ENCODE measurements around the gene FAM149B1.

FAM149B1 gene

DNA sequence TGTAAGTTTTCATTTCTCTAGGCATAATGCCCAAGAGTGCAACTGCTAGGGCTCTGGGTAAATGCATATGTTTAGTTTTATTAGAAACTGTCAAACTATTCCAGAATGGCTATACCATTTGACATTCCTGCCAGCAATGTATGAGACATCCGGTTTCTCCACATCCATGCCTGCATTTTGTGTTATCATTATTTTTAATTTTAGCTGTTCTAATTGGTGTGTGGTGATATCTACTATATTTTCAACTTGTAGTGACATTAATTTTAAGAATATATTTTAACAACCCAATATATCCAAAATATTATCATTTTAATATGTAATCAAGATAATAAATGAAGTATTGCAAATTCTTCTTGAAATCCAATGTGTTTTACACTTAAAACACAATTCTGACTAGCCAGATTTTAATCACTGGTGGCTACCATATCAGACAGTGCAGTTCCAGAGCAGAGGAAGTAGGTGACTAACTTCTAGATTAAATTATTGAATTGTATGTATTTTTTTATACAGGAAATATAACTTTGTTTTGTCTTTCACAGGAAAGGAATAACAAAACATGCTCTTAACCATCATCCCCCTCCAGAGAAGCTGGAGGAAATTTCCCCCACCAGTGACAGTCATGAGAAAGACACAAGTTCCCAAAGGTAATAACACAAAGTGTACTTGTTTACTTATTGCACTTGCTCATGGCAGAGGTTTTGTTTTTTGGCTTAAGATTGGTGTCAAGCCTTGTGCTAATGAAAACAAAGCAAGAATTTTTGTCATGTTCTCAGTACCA is 6.4 kb downstream of the FAM149B1 start:
- no peak for DNase-seq (ENCODE audit: low read depth)

DNA sequence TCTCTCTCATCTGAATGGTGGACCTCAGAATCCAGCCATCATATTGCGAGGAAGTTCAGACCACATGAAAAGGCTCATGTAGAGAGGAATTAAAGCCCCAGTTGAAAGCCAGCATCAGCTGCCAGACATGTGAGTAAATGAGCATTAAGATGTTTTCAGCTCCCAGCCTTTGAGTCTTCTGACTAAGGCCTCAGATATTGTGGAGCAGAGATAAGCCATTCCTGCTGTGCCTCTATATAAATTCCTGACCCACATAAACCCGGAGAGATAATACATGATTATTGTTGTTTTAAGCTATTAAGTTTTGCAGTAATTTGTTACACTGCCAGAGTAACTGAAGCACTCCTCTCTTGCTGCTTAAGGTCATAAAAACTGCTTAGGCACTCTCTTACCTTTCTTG is 14.6 kb downstream of the FAM149B1 start:
- no peak for DNase-seq (ENCODE audit: low read depth)

DNA sequence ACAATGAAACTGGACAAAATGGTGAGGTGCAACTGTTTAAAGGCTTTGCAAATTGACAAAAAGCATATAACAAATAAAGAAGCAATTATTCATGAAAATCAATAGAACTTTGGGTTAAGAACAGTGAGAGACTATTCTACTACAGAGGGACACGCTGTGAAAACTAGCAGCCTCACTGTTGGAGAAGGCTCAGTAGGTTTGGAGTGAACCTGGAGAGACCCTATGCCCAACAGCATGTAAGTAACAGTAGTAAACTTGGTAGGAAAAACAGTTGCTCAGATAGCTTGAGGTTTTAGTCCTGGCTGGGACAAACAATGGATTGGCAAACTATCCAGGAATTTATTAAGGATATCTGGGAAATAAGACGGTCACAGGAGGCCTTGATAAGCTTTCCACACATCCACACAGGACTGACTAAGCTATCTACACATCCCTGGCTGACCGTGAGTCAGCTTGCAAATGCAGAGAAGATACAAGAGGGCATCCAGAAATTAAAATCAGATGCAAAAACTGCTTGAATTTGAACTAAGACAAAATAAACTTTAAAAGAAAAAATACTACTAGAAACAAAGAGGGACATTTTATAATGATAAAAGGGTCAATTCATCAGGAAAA is 15.9 kb downstream of the FAM149B1 start:
- DNase-seq (ENCODE audit: low read depth) = no peak

DNA sequence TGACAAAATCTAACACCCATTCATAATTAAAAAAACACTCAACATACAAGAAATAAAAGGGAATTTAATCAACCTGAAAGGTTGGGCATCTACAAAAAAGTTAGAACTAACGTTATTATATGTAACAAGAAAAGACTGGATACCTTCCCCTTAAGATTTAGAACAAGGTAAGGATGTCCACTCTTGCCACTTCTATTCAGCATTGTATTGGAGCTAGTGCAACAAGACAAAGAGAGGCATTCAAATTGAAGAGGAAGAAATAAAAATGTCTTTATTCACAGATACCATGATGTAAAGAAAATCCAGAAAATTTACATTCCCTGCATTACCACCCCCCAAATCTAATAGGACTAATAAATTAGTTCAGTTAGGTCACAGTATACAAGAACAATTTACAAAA is 18.3 kb downstream of the FAM149B1 start:
- DNase-seq (ENCODE audit: low read depth) = no peak

DNA sequence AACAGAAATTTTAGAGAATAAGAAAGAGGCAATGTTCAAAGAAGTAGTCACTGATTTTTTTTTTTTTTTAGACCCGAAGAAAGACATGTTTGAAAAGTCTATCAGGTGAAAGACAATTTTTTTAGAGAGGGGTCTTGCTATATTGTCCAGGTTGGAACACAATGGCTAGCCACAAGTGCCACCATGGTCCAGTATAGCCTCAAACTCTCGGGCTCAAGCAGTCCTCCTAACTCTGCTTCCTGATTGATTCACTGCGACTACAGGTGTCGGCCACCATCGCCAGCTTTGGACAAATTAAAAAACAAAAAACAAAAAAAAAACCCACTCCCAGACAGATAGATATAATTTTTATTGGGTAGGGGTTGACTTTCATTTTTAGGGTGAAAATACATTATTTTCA is 22.3 kb downstream of the FAM149B1 start:
- DNase-seq (ENCODE audit: low read depth) = no peak

DNA sequence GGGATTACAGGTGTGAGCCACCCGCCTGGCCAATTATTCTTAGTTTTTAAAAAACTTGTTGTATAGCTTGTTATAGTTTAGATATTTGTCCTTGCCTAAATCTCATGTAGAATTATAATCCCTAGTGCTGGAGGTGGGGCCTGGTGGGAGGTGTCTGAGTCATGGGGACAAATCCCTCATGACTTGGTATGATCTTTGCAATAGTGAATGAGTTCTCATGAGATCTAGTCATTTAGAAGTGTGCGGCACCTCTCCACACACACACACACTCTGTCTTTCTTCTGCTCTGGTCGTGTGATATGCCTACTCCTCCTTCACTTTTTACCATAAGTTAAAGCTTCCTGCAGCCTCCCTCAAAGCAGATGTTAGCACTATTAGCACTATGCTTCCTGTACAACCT is 37.2 kb downstream of the FAM149B1 start:
- DNase-seq (ENCODE audit: low read depth) = no peak

DNA sequence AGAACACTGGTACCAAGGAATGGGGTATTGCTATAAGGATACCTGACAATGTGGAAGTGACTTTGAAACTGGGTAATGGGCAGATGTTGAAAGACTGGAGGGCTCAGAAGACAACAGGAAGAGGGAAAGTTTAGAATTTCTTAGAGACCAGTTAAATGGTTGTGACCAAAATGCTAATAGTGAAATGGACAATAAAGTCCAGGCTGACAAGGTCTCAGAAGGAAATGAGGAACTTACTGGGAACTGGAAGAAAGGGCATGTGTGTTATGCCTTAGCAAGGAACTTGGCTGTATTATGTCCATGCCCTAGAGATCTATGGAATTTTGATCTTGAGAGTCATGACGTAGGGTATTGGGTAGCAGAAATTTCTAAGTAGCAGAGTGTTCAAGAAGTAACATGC is 38.0 kb downstream of the FAM149B1 start:
- no peak for DNase-seq (ENCODE audit: low read depth)

DNA sequence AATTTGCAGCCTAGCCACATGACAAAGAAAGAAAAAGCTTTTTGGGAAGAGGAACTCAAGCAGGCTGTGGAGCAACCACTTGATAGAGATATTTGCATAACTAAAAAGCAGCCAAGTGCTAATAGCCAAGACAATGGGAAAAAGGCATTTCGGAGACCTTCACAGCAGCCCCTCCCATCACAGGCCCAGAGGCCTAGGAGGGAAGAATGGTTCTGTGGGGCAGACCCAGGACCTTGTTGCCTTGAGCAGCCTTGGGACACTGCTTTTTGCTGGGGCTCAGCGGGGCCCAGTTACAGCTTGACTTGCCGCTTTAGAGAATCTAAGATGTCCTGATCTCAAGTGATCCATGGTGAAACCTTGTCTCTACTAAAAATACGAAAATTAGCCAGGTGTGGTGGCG is 38.5 kb downstream of the FAM149B1 start:
- no peak for DNase-seq (ENCODE audit: low read depth)

DNA sequence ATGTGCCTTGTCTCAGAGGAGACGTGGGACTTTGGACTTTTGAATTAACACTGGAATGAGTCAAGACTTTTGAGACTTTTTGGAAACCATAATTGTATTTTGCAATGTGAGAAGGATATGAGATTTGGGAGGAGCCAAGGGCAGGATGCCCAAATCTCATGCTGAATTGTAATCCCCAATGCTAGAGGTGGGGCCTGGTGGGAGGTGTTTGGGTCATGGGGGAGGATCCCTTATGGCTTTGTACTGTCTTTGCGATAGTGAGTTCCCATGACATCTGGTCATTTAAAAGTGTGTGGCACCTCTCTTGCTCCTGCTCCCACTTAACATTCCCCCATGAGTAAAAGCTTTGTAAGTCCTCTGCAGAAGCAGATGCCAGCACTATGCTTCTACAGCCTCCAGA is 40.0 kb downstream of the FAM149B1 start:
- no peak for DNase-seq (ENCODE audit: low read depth)

DNA sequence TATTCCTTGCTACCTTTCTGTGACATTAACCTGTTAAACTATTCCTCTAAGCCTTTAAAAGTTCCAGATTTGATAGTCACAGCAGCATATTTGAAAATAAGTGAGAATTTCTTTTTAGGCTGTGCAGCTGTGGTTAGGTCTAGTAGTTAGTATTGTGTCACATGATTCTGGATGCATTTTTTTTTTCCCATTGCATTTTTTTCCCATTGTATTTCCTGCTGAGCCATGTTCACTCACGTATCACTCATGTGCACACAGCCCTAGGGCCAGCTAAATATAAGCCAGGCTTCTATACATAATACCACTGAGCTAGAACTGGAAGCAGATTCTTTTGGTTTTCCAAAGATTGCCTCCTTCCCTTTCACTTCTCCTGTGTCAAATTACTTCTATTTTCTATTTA is 41.8 kb downstream of the FAM149B1 start:
- DNase-seq (ENCODE audit: low read depth) = no peak

DNA sequence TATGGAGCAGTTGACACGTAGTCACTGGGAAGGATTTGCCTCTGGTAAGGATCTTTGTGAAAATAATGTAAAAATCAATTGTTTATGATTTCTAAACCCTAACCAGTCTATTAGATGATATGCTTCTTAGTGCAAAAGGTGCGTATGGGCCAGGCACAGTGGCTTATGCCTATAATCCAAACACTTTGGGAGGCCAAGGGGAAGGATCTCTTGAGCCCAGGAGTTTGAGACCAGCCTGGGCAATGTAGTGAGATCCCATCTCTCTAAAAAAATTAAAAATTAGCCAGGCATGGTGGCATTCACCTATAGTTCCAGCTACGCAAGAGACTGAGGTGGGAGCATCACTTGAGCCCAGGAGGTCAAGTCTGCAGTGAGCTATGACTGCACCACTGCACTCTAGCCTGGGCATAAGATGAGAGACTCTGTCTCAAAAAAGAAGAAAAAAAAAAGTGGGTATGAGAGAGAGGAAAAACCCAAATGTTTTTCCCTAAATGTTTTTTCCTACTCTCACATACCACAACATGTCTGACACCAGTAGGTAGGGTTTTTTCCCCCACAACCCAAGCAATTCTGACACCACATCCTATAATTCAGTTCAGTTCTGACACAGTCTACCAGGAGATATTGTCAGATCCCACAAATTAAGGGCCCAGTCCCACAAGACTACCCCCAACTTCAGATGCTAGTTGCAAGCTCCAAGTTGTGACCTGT is 42.6 kb downstream of the FAM149B1 start:
- DNase-seq (ENCODE audit: low read depth) = no peak

DNA sequence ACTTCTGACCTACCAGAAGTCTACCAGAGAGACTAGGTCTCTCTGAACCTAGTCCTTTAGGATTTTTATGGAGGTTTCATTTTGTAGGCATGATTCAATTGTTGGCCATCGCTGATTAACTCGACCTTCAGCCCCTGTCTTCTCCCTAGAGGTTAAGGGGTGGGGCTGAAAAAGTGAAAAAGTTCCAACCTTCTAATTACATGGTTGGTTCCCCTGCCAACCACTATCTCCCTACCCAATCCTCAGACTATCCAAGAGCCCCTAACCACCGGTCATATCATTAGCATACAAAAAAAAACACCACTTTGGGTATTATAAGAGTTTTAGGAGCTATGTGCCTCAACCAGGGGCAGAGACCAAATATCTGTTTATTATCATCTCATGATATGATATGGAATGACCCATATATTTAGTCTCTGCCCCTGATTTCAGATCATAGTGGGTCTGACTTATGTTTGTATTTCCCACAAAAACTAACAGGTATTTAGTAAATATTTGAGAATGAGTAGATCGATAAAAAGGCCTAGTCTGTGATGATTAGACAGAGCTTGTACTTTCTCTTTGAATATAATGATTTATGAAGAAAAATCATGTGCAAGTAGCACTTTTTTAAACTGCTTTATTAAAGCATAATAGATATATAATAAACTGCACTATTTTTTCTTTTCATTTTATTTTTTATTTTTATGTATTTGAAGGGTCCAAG is 43.3 kb downstream of the FAM149B1 start:
- DNase-seq (ENCODE audit: low read depth) = no peak

DNA sequence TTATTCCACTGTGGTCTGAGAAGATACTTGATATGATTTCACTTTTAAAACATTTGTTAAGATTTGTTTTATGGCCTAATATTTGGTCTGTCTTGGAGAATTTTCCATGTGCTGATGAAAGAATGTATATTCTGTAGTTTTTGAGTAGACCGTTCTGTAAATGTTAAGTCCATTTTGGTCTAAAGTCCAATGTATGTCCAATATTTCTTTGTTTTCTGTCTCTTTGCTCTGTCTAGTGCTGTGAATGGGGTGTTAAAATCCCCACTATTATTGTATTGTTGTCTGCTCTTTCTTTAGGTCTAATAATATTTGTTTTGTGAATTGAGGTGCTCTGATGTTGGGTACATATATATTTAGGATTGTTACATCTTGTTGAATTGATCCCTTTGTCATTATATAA is 47.8 kb downstream of the FAM149B1 start:
- DNase-seq (ENCODE audit: low read depth) = no peak

DNA sequence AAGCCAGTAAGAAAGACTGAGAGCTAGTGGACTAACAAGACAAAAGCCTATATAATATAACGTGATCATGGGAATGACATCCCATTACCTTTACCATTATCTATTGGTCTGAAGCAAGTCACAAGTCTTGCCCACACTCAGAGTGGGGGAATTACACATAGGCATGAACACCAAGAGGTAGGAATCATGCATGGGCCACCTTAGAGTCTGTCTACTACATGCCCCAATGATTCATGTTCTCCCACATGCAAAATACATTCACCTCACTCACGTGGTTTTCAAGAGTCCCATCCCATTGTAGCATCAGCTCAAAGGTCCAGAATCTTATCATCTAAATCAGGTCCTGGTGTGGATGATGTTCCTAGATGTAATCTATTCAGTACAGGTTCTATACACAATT is 49.7 kb downstream of the FAM149B1 start:
- DNase-seq (ENCODE audit: low read depth) = no peak

DNA sequence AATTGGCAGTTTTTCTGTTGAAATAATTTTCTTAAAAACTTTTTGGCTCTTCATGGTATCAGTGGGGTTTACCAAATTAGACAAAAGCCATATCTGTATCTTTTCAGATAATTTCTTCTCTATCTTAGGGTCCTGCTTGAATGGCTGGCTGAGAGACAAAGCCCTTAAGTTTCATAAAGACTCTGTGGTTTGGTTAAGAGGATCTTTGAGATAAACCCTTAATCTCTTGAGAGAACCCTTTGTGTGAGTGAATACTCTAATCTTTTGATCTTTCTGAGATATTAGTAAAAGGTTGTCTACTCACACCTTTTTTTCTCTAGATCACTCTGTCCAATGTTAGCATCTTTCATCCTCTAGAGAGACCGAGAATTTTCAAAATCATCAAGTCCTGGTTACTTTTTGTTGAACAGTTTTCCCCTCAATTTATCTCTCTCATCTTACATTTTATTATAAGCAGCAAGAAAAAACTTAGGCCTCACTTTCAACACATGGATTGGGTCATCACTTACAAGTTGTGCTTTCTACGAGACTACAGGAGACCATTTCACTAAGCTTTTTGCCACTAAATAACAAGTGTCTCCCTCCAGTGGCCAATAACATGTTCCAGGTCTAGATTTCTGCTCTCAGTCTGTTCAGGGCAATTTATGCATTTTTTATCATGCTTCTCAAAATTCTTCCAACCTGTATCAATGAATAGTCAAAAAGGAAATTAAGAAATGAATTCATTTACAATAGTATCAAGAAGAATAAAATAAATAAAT is 50.7 kb downstream of the FAM149B1 start:
- DNase-seq (ENCODE audit: low read depth) = no peak

DNA sequence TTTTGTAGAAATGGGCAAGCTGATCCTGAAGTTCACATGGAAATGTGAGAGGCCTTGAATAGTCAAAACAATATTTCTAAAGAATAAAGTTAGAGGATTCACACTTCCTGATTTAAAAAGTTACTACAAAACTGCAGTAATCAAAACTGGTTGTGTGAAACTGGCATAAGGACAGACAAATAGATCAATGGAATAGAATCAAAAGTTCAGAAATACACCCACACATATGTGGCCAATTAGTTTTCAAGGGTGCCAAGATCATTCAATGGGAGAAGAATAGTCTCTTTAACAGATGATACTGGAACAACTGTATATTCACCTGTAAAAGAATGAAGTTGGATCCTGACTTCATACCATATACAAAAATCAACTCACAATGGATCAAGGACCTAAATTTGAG is 51.5 kb downstream of the FAM149B1 start:
- no peak for DNase-seq (ENCODE audit: low read depth)

DNA sequence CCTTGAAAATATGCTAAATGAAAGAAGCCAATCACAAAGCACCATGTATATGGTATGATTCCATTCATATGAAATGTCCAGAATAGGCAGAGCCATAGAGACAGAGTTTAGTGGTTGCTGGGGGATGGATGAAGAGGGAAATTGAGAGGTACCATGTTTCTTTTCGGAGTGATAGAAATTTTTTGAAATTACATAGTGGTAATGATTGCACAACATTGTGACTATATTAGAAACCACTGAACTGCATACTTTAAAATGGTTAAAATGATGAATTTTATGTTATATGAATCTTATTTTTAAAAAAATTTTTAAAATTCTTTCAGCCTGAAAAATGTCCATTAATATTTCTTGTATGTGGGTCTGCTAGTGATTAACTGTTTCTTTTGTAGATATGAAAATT is 53.1 kb downstream of the FAM149B1 start:
- no peak for DNase-seq (ENCODE audit: low read depth)

DNA sequence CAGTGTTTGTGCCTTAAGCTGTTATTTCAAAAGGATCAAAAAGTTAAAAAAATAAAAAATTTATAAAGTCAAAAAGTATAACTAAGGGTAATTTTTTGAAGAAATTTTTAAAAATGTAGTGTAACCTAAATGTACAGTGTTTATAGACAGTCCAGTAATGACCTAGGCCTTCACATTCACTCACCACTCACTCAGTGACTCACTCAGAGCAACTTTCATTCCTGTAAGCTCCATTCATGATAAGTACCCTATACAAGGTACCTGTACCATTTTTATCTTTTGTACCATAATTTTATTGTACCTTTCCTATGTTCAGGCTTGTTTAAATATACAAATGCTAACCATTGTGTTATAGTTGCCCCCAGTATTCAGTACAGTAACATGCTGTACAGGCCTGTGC is 57.6 kb downstream of the FAM149B1 start:
- no peak for DNase-seq (ENCODE audit: low read depth)

DNA sequence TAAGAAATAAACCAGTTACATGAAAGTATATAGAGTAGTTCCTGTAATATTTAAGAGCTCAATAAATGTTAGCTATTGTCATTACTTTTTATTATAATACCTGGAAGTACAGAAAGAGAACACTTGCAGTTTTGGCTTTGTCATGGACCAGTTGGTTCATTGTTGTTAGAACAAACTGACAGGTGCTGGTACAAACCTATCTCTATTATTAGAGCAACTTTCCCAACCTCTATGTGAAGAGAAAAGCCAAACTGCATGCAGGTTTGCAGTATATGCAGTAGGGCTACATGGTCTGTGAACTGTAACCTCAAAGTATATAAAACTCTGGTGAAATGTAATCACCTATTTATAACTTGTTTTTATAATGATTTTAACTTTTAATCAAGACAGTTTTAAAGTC is 58.7 kb downstream of the FAM149B1 start:
- no peak for DNase-seq (ENCODE audit: low read depth)

DNA sequence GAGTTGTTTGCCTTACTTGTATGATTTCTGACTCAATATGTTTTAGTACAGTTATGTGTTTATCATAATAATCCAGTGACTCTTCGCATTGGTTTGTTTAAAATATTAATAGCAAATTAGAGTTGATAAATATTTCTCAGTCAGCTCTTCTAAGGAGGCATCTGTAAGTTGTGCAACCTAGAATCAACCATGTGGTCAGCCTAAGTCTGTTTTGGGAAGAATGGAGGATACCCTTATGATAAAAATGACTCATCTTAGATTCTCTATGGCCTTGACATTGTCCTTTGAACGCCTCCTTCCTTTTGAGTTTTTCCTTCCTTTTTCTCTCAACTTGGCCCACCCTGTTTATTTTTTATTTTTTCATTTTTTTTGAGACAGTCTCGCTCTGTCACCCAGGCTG is 60.3 kb downstream of the FAM149B1 start:
- no peak for DNase-seq (ENCODE audit: low read depth)

DNA sequence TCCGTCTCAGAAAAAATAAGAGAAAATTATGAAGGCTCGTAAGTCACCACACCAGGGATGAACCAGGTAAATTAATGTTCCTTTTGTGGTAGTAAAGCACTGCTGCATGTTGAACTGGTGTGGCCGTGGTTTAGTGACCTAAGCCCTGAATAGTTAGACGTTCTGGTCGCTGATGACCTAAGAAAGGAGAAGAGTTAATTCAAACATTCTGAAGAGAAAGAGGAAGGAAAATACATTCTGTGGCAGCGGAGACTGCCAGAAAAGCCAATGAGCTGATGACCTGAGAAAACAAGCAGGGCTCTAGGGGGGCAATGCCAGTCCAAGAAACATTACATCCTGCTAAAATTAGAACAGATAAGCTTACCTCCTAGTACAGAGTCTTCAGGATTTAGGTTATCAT is 61.6 kb downstream of the FAM149B1 start:
- DNase-seq (ENCODE audit: low read depth) = no peak

DNA sequence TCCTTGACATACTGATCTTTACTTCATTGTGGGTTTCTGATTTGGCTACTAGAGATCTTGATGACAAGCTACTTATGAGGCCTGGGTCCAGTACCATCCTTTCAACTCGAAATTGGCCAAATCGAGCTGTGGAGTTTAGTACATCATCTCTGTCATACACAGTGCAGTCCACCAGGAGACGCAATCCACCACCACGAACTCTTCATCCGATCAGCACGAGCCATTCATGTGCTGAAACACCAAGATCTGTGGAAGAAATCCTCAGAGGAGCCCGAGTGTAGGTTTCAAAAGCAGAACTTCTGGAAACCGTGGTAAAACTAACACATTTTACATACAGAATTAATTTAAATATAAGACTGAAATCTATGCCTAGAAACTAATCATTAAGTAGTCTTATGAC is 65.0 kb downstream of the FAM149B1 start:
- DNase-seq (ENCODE audit: low read depth) = no peak

All from HS-27A (cell line).